GM13976 (cell line): ENCODE data around the gene SYTL2.
"Not testable (repeated sequence)": the region's sequence is repeated elsewhere in the genome, so short reads cannot be mapped to it uniquely, and the experiment has no call there.

ENCODE experiments used
- DNase-seq: peaks from one replicate; pipeline ENCODE4 v3.0.0; 2012; ENCODE audit warnings: low spot score
- in situ Hi-C: fragments of 300-500 bp; cut with MboI; formaldehyde crosslinking; loops from one replicate; pipeline ENCODE4 v1.12.0; 2022; ENCODE audit warnings: low sequenced_read_pairs, mixed read lengths, inconsistent platforms; ENCODE audit not compliant: unreplicated experiment
- TF ChIP-seq, protein P1 (sequence below): IDR thresholded peaks from 2 replicates; pipeline ENCODE4 v1.5.1; 2012; ENCODE audit warnings: borderline replicate concordance, mild to moderate bottlenecking; ENCODE audit not compliant: insufficient read depth; ENCODE audit errors: extremely low read depth, missing control alignments, control extremely low read depth

Gene SYTL2

DNA sequence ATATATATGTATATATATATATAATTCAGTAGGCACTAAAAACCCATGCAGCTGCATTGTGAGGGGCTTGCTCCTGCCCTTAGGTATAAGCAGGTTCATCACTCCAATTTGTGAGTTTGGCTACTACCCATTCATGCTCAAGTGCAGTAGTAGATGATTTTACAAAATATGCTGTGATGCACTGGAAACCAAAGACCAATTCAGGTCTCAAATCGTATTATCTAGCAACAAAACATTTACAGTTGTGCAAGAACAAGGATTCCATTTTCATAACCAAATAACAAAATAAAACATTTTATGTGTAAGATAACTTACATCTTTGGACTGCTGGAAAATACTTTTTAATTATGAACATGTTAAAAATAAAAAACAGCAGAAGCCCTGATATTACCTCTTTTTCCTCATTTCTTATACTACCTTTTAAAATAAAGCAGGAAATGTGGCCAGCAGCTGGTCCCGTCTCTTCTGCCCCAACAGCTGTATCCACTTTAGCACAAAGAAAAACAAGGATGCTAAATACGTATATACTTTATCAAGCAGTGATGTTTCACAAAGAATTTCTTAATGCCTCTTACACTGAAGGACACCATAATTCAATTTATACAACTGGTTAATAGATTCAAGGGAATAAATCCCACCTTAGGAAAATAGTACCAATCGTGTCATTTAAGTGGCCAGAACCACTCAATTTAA lies 148.8 kb downstream of the SYTL2 start:
- DNase-seq: no peak
- TF ChIP-seq, protein P1, sequence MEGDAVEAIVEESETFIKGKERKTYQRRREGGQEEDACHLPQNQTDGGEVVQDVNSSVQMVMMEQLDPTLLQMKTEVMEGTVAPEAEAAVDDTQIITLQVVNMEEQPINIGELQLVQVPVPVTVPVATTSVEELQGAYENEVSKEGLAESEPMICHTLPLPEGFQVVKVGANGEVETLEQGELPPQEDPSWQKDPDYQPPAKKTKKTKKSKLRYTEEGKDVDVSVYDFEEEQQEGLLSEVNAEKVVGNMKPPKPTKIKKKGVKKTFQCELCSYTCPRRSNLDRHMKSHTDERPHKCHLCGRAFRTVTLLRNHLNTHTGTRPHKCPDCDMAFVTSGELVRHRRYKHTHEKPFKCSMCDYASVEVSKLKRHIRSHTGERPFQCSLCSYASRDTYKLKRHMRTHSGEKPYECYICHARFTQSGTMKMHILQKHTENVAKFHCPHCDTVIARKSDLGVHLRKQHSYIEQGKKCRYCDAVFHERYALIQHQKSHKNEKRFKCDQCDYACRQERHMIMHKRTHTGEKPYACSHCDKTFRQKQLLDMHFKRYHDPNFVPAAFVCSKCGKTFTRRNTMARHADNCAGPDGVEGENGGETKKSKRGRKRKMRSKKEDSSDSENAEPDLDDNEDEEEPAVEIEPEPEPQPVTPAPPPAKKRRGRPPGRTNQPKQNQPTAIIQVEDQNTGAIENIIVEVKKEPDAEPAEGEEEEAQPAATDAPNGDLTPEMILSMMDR: no peak
- in situ Hi-C loops: no loop called here

DNA sequence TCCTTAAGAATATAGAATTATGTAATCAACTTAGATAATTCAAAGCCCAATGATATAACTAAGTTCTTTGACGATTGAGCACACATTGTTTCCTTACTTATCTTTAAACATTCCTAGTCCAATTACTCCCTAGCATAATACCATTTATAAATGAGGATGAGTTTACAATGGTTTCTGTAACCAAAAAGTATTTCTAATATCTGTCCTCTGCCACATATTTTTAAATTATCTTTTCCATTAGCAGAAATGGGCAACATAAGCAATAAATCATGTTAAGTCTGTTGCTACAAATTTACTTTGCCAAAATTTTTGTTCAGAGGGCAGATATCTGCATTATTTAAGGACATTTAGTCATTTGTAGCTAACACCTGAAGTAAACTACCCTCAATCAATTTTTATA lies 152.8 kb downstream of the SYTL2 start:
- no peak for DNase-seq
- in situ Hi-C loops: no loop called here
- TF ChIP-seq, protein P1: no peak

DNA sequence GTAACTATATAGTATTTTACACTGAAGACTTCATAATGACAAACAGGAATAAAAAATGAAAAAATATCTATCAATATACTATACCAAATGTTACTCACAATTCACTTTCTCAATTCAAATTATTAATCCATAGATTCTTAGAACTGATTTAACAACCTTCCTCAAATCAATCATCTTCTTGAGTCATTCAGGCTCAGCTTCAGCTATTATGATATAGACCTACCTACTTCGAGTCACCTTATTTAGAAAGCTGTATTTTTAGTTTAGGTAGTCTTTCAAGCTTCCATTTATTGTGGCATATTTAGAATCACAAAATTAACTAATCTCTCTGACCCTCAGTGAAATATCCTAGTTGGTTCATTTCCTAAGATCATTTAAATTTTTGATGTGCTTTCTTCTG lies 154.2 kb downstream of the SYTL2 start:
- no peak for DNase-seq
- in situ Hi-C loops: no loop called here
- TF ChIP-seq, protein P1: no peak

DNA sequence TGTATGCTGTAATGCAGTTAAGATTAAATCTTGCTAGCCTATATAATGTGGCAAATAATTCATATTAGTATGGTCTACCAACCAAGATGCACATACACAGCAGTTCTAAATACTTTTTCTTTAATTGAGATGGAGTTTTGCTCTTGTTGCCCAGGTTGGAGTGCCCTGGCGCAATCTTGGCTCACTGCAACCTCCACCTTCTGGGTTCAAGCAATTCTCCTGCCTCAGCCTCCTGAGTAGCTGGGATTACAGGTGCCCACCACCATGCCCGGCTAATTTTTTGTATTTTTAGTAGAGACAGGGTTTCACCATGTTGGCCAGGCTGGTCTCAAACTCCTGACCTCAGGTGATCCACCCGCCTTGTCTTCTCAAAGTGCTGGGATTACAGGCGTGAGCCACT lies 156.6 kb downstream of the SYTL2 start:
- in situ Hi-C loops: not testable (repeated sequence)

DNA sequence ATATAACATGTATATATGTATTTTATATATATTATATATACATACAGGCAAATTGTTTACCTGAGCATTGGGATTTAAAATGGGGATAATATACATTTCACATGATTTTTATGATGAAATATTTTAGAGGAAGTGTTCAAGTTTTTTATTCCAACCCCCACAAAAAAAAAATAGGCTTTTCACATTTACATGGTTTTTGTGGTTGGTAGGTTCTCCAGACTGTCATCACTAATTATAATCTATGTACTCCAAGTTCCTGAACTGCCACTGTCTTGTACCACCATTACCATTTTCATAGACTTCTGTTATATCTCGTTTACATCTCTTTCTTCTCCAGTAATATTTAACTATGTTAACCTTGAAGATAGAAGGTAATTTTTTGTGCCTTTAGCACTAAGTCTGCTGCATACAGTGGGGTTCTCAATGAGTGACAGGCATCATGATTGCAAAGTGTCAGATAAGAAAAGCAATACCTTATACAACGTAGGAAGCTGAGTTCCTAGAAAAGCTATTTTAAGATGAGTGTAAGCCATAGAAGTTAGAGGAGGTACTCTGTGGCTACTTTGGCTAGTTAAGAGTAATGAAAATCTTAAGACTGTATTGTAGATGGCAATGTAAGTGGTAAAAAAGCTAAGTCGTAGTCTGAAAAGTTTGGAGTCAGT lies 158.0 kb downstream of the SYTL2 start:
- no peak for DNase-seq
- TF ChIP-seq, protein P1: no peak
- in situ Hi-C loops: no loop called here

More for the DNA sequence above, 156.6 kb downstream of the SYTL2 start:
- not testable (repeated sequence) for DNase-seq

DNA sequence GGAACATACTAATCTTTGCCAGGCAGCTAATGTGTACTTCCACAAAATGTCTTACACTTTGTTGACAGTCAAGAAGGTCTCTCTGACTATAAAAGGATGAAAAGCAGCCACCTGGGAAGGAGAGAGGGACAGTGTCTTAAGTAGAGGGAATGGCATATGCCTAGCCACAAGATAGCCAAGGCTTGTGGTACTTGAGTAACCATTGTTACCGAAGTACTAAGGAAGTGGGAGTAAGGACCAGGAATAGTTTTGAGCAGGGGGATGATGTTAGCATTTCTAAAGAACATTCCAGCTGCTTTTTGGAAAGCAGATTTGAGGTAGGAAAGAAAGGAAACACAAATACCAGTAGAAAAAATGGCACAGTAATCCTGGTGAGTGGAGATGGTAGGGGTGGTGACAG lies 159.8 kb downstream of the SYTL2 start:
- DNase-seq: no peak
- in situ Hi-C loops: no loop called here
- TF ChIP-seq, protein P1: no peak

DNA sequence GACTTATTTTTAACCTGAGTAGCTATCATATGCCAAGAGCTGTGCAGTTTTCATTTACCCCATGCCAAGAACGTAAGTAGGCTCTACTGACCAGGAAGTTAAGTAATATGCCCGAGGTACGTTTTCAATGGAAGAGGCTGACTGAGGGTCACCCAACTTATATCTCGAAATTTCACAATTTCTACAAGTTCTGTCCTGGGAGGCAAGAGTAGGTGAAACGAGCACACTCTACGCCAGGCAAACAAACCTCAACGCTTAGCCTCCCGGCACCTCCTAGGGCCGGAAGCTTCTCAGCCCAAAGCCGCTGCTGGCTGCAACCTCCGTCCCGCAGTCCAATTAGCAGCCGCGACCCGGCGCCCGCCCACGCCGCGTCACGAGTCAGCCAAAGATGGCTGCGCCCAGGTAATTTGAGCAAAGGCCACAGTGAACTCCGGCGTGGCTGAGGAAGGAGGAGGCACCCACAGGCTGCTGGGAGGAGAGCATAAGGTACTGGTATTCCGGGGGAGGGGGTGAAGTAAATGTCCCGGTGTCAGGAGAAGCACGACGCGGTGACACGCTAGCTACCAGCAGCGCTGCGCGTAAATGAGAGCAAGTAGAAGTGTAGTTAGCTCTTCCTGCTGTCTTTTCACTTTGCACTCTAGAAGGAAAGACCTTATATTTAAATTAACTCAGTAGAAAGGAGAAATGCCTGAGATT lies 163.2 kb downstream of the SYTL2 start, which contains the start of gene TMEM126A:
Gene TMEM126A (plus strand): TSS at position 364 of the 696 bp plus-strand sequence. CDS start 2,289 bp downstream, outside the sequence.
- in situ Hi-C loops: no loop called here
- peak; percentile 88 for DNase-seq
- TF ChIP-seq, protein P1: no peak
